ENCODE data around the gene AMZ1.

AMZ1 gene

GRCh38 chr7:2661096-2661449, 26.9 kb upstream of the AMZ1 start:
- Histone ChIP-seq H3K79me2 (ENCODE audit: insufficient read depth, low read length) (no peaks in the 10 kb centered on the region), H2AFZ (ENCODE audit: low read depth, low read length) (no peak overlapping the region), H3K27ac (ENCODE audit: low read length) (no peak overlapping the region), H3K4me3 (ENCODE audit: low read depth in 1 of 2, low read length in 2 of 2) (no peak overlapping the region), H3K27me3 (ENCODE audit: insufficient read depth, low read length, poor library complexity) (no peaks in the 10 kb centered on the region), H4K20me1 (ENCODE audit: insufficient read depth, low read length) (peaks cover 25% of the 10 kb centered on the region), H3K4me2 (ENCODE audit: insufficient read depth, low read length) (no peak overlapping the region), H3K36me3 (ENCODE audit: insufficient read depth, low read length) (peaks cover 71% of the 10 kb centered on the region), H3K9ac (ENCODE audit: low read depth, low read length) (no peak overlapping the region), H3K4me1 (ENCODE audit: insufficient read depth, low read length) (no peaks in the 10 kb centered on the region), H3K9me3 (ENCODE audit: insufficient read depth, low read length, severe bottlenecking) (no peaks in the 10 kb centered on the region)
- TF ChIP-seq EZH2 (IDR thresholded peaks at IDR 0.05; ENCODE audit: borderline replicate concordance, low read depth, low read length, severe bottlenecking) (no peak), CTCF (IDR thresholded peaks at IDR 0.05; ENCODE audit: borderline replicate concordance, extremely low read depth, low read length, poor library complexity, severe bottlenecking) (no peak)
- no peak for ATAC-seq (ENCODE audit: insufficient read depth, low read depth)
- DNase-seq, result no peak

- ATAC-seq (ENCODE audit: insufficient read depth, low read depth) (0 out of 3 replicates have a peak, but pooled peaks have one; percentile 14), DNase-seq (no peak)
- H3K79me2 ChIP-seq (ENCODE audit: insufficient read depth, low read length), result no peaks in the 10 kb centered on the region
- H3K27ac ChIP-seq (ENCODE audit: low read length), result no peak overlapping the region
- no peaks in the 10 kb centered on the region for H3K9me3 ChIP-seq (ENCODE audit: insufficient read depth, low read length, severe bottlenecking)
- TF ChIP-seq CTCF (IDR thresholded peaks at IDR 0.05; ENCODE audit: borderline replicate concordance, extremely low read depth, low read length, poor library complexity, severe bottlenecking) (peak; percentile 30), EZH2 (IDR thresholded peaks at IDR 0.05; ENCODE audit: borderline replicate concordance, low read depth, low read length, severe bottlenecking) (no peak)
- H3K36me3 ChIP-seq (ENCODE audit: insufficient read depth, low read length), result peaks cover 65% of the 10 kb centered on the region
- peaks cover 19% of the 10 kb centered on the region for H4K20me1 ChIP-seq (ENCODE audit: insufficient read depth, low read length)
- H3K4me3 ChIP-seq (ENCODE audit: low read depth in 1 of 2, low read length in 2 of 2), result no peak overlapping the region
- no peaks in the 10 kb centered on the region for H3K27me3 ChIP-seq (ENCODE audit: insufficient read depth, low read length, poor library complexity)
- no peak overlapping the region for H3K4me2 ChIP-seq (ENCODE audit: insufficient read depth, low read length)
- no peak overlapping the region for H3K9ac ChIP-seq (ENCODE audit: low read depth, low read length)
- no peak overlapping the region for H2AFZ ChIP-seq (ENCODE audit: low read depth, low read length)
- no peaks in the 10 kb centered on the region for H3K4me1 ChIP-seq (ENCODE audit: insufficient read depth, low read length)
Observed at GRCh38 chr7:2661602-2662272, 26.3 kb upstream of the AMZ1 start.

DNA sequence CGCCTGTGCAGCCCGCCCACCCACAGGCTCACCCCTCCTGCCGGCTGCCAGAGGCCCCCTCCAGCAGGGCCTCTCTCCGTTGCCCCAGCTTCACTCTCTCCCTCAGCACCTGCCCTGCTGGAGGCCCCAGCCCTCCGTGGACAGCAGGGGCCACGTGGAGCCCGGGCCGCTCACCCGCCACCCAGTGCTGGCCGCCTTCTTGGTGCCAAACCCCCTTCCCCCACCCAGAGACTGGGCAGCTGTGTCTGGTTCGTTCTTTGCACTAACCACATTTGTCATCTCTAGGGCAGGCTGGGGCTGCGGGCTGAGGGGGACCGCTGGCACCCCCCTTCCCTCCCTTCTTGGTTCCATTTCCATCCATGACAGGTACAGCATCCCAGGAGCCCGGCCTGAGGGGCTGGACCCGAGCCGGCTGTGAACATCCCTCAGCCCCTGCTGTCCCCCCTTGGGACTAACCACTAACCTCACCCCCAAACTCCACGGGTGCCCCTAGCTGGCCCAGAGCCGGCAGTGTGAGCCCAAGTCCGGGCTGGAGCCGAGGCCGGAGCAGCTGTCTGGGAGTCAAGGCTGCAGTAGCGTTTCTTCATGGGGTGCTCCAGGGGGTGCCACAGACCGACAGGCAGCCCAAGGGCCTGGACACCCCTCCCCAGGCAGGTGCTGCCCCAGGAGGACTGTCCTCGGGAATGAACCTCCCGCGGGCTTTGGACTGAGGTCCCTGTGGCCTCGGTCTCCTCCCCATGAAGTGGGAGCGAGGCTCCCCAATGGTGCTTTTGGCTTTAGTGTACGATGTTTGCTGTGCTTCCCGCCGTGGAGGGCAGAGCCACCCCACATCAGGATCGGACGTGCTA, 25.5 kb upstream of the AMZ1 start:
- H3K27ac ChIP-seq (ENCODE audit: low read length), result no peak overlapping the region
- H3K4me1 ChIP-seq (ENCODE audit: insufficient read depth, low read length), result no peaks in the 10 kb centered on the region
- no peak overlapping the region for H3K4me2 ChIP-seq (ENCODE audit: insufficient read depth, low read length)
- H3K79me2 ChIP-seq (ENCODE audit: insufficient read depth, low read length), result no peaks in the 10 kb centered on the region
- H4K20me1 ChIP-seq (ENCODE audit: insufficient read depth, low read length), result peaks cover 14% of the 10 kb centered on the region
- TF ChIP-seq CTCF (IDR thresholded peaks at IDR 0.05; ENCODE audit: borderline replicate concordance, extremely low read depth, low read length, poor library complexity, severe bottlenecking) (no peak), EZH2 (IDR thresholded peaks at IDR 0.05; ENCODE audit: borderline replicate concordance, low read depth, low read length, severe bottlenecking) (no peak)
- H3K9ac ChIP-seq (ENCODE audit: low read depth, low read length), result no peak overlapping the region
- no peak overlapping the region for H3K4me3 ChIP-seq (ENCODE audit: low read depth in 1 of 2, low read length in 2 of 2)
- H3K36me3 ChIP-seq (ENCODE audit: insufficient read depth, low read length), result peaks cover 57% of the 10 kb centered on the region
- H3K27me3 ChIP-seq (ENCODE audit: insufficient read depth, low read length, poor library complexity), result no peaks in the 10 kb centered on the region
- H3K9me3 ChIP-seq (ENCODE audit: insufficient read depth, low read length, severe bottlenecking), result no peaks in the 10 kb centered on the region
- no peak for ATAC-seq (ENCODE audit: insufficient read depth, low read depth)
- DNase-seq, result no peak
- no peak overlapping the region for H2AFZ ChIP-seq (ENCODE audit: low read depth, low read length)
